ENCODE results near the gene UBL3. TPM values are rescaled to one million over a fixed set of nuclear protein-coding genes. Genes with fewer than 3 reads are reported as not detected.

Gene UBL3
- total RNA-seq, 1 donor from 2014 or later: 11.0 TPM

DNA sequence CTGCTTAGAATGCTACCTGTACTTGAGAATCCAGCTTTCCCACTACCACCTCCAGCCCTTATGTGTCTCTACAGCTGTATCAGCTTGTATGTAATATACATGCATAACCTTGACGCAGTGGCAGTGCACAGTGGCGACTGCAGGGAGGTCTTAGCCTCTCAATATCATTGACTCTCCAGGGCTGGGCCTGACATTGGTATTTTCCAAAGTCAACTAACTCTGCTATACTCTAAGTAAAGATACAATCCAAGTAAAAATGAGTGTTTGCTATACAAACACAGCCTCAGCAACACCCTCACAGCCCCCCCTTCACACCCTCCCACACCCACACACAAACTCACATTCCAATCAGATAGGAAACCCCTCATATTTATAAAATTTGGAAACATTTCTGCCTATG, 6.7 kb upstream of the UBL3 start:
- DNase-seq (ENCODE audit: low read depth in 2 of 2): no peak

- no peak for DNase-seq (ENCODE audit: low read depth in 2 of 2)
These were observed 6.0 kb upstream of the UBL3 start for GRCh38 chr13:29856426-29856825.

GRCh38 chr13:29855784-29856183, 5.4 kb upstream of the UBL3 start:
- no peak for DNase-seq (ENCODE audit: low read depth in 2 of 2)

DNA sequence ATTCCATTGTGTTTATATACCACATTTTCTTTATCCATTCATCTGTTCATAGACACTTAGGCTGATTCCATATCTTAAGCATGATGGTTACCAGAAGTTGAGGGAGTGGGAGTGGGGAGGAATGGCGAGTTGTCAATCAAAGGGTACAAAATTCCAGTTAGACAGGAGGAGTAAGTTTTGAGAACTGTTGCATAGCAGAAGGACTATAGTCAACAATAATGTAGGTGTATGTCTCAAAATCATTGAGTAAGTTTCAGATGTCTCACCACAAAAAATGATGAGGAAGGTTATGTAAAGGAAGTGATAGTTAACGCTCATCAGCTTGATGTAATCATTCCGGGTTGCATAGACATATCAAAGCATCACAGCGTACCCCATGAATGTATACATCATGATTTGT, 4.6 kb upstream of the UBL3 start:
- no peak for DNase-seq (ENCODE audit: low read depth in 2 of 2)

DNA sequence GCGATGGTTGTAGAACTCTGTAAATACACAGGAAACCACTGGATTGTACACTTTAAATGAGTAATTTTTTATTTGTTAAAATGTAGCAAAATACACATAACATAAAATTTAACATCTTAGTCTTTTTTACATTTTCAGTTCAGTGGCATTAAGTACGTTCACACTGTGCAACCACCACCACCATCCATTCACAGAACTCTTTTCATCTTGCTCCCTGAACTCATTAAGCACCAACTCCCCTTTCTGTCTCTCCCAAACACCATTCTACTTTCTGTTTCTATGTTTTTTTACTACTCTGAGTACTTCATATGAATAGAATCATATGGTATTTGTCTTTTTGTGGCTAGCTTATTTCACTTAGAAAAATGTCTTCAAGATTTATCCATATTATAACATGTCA, 2.7 kb upstream of the UBL3 start:
- DNase-seq (ENCODE audit: low read depth in 2 of 2): no peak

GRCh38 chr13:29852472-29853054, 2.1 kb upstream of the UBL3 start:
- no peak for DNase-seq (ENCODE audit: low read depth in 2 of 2)

GRCh38 chr13:29849731-29850212, 645 bp downstream of the UBL3 start:
- DNase-seq (ENCODE audit: low read depth in 2 of 2): peak in 1 of 2 donors; percentile 80

DNA sequence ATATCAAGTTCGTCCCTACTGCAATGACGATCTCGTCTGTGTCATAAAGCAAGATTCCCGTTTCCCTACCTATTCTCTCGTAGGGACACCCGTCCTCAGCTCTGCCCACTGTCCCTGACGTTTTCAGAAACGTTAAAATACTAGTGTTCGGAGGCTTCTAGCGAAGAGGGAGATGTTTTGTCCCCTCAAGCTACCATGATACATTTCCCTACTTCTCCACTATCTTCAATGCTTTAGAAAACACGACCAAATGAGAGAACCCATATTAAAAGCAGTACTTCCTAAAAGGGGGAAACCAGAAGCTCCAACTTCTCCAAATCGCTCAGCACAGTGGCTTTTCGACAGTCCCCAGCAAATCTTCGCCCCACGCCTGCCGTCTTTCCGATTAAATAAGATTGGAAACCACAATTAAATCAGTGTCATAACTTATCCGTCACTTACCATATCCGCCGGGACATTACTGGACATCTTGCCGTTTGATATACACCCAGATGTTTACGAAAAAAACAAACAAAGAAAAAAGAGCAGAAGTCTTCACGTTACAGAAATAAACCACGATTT, 1.3 kb downstream of the UBL3 start:
- peak in 1 of 2 donors; percentile 51 for DNase-seq (ENCODE audit: low read depth in 2 of 2)

GRCh38 chr13:29847501-29847983, 2.9 kb downstream of the UBL3 start:
- DNase-seq (ENCODE audit: low read depth in 2 of 2): peak in 1 of 2 donors; percentile 38

DNA sequence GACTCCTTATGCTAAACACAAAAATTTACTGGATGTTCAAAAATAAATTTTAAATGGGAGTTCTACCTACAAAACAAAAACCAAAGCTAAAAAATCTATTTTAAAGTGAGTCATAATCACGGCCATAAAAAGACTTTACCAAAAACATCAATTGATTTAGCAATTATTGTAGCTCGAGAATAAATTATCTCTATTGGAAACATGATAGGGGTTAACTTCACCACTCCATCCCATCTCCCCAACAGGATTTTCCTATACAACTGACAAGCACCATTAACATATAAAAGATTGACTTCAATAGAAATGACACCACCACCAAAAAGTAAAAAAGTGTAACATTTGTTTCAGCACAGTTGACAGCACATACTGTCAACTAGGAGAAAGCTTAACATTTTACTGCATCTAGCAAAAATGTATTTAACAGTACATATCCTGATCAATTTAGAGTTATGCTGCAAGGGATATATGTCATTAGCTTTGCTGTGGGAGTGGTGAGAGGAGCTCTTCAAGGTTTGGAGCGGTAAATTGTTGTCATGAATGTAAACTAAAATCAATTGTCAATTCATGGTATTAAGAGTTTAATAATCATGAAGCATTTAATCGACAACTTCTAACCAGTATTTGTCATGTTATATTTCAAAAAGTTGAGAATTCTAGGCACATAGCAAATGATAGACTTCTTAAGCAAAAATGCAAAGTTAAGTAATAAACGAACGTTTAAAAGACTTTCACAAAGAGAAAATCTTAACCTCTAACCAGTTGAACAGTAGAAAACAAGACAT, 3.8 kb downstream of the UBL3 start:
- no peak for DNase-seq (ENCODE audit: low read depth in 2 of 2)

GRCh38 chr13:29845440-29846056, 4.9 kb downstream of the UBL3 start:
- peak in 1 of 2 donors; percentile 24 for DNase-seq (ENCODE audit: low read depth in 2 of 2)

DNA sequence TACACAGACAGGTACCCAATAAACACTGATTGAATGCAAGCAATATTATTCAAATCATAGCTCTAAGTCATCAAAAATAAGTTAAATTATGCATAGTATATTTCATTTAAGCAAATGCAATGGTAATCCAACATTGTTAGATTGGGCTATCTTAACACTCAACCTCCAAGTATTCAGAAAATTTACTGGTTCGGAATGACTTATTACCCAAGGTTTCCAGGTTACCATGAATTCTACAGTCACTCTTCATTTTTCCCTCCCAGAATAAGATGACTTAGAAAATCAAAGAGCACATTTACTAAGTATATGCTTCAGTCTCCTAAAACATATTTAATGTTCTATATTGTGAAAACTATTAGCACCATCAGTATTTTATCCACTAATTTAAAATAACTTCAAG, 6.0 kb downstream of the UBL3 start:
- no peak for DNase-seq (ENCODE audit: low read depth in 2 of 2)

GRCh38 chr13:29840585-29840984, 9.8 kb downstream of the UBL3 start:
- DNase-seq (ENCODE audit: low read depth in 2 of 2): no peak

- DNase-seq (ENCODE audit: low read depth in 2 of 2): no peak
These were observed 14.9 kb downstream of the UBL3 start for GRCh38 chr13:29835280-29836061.

- no peak for DNase-seq (ENCODE audit: low read depth in 2 of 2)
These were observed 17.6 kb downstream of the UBL3 start for GRCh38 chr13:29832761-29833298.

GRCh38 chr13:29830000-29830399, 20.4 kb downstream of the UBL3 start:
- no peak for DNase-seq (ENCODE audit: low read depth in 2 of 2)

- no peak for DNase-seq (ENCODE audit: low read depth in 2 of 2)
These were observed 31.3 kb downstream of the UBL3 start for GRCh38 chr13:29819143-29819542.

DNA sequence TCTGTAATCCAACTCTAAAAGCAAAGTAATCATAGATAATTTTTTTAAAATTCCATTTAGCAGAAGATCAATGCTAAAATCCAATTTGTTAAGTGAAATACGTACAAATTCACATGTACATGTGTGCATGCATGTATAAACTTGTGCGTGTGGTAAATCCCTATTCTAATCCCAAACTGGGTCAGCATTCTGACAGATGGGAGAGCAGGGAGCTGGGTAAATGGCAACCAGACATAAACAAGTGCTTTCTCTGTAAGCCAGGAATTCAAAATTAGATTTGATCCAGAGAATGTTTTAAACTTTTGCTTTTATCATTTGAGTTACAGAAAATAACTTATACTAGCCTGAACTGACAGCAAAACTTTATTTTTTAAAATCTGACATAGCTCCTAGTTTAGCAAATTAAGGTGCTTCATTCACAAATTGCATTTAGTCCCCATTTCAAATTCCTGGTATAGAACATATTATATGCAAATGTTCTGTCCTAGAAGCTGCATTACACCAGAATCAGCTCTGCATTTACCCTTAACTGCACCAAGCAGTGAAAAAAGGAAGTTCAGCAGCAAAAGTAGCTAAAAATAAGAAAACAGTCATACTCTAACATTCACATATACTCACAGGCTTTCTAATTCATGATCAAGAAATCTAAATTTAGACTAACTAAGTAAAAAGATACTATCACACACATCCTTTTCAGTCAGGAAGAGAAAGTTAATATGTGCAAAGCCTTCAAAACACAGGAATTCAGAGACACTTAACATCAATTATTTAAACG, 32.6 kb downstream of the UBL3 start:
- no peak for DNase-seq (ENCODE audit: low read depth in 2 of 2)

DNA sequence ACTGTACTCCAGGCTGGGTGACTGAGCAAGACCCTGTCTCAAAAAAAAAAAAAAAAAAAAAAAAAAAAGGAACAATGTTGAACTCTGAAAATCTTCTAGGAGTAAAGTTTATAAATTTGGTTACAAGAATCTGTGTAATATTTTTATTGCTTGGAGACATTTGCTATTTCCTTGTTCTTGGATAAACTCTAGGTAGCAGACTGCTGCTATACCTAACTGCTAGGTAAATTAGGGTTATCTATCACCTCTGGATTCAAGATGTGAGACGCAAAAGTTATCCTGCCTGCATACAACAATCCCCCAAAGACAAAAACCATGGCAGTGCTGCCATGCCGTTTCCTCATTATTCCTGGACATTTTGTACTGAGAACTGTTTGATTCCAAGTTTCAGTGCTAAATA, 33.7 kb downstream of the UBL3 start:
- DNase-seq (ENCODE audit: low read depth in 2 of 2): no peak

DNA sequence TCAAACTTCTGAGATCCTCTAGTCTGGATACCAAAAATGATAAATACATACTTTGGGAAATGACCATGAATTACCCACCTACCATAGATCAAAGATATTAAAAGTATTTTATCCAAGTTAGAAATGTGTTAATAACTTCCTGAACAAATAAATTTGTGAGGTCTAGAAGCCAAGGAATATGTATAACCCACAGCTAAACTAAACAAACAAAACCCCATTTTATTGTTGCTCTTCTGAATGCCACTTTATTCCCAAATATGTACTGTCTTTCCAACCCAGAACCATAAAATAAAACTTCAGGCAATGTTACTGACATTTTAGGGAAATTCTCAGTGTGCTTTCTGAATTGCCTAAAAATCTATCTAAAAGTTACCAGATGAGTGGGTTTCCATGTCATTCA, 35.1 kb downstream of the UBL3 start:
- no peak for DNase-seq (ENCODE audit: low read depth in 2 of 2)

Data from dermis microvascular lymphatic vessel endothelial cell (primary cell).